Sciatic nerve (tissue), 2 donors: ENCODE measurements around the gene PACSIN1. TPM values are rescaled to one million over a fixed set of nuclear protein-coding genes. Genes with fewer than 3 reads are reported as not detected.

Experiments used
- ATAC-seq: fragments of 200-7000 bp; cut with Tn5 transposase; one replicate; pipeline ENCODE4 v1.9.1; 2020; ENCODE audit warnings: mild to moderate bottlenecking, moderate library complexity
- DNase-seq: peaks from one replicate; pipeline ENCODE4 v3.0.0-alpha.2; 2020; ENCODE audit warnings: low spot score
- intact Hi-C: fragments of 100-400 bp; cut with DNase I; formaldehyde crosslinking; loops from one replicate; pipeline ENCODE4 v1.14.2; 2022
- total RNA-seq: library from RNA; stranded (reverse); fragmentation: NEBNext Ultra II Directional; extraction: Animal tissue kit (Norgen Biotek cat#: 25700); gene quantifications from one replicate; pipeline ENCODE4 v1.2.1, GENCODE V29; 2021
- donor health status: DM: no; HTN: no; CAD: no.
- donor health status: DM: no; HTN: no; CAD: no.

Gene PACSIN1
- total RNA-seq, 1 donor from 2014 or later = 0.49 TPM

DNA sequence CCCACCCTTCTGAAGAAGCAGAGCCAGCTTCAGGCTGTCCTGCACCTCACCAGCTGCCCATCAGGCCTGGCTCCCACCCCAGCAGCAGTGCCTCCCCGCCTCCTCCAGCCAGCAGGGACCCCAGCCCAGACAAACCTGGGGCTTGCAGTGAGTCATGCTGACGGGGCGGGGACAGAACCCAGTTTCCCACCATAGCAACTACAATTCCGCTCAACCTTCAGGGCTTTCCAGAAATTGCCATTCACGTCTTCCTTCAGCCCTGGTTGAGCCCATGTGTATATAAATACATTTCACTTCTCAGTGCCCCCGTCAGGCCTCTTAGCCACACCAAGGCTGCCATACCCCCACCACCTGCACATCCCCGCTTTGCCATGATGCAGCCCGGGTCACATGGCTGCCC, 85.8 kb downstream of the PACSIN1 start:
- ATAC-seq = no peak
- intact Hi-C loops = no loop called here
- no peak for DNase-seq

DNA sequence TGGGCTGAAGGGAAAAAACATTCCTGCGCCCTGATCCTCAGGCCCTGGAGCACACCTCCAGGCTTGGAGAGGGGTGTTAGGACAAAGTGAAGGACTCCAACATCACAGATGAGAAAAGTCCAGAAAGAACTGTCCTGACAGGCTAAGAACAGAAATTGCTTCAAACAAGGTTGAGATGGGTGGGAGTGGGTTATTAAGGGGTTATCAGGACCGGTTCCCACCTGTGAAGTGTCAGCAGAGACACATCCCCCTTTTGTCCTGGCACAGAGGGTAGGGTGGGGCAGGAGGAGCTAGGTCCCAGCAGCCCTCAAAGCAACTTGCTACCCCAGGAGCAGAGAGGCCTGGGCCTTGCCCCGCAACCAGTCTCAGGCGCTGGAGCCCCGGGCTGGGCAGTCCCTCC, 86.7 kb downstream of the PACSIN1 start:
- intact Hi-C loops = no loop called here
- DNase-seq = no peak
- ATAC-seq = no peak

GRCh38 chr6:34553146-34553545, 87.3 kb downstream of the PACSIN1 start:
- no peak for ATAC-seq
- intact Hi-C loops = no loop called here

DNA sequence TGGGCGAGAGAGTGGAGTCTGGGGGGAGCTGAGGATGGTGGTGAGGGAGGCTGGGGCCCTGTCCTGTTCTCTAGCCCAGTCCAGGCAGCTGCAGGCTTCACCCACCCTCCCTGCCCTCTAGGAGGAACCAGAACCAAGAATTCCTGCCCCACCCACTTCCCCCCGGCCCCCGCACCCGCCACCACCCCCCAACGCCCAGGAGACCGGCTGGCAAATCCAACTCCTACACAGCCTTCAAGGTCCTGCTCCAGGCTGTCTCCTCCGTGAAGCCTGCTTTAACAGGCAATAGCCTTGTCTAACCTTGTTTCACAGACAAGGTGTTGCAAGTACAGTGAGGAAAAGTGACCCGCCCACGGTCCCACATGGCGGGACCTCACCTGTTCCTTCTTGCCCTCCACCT, 87.9 kb downstream of the PACSIN1 start:
- DNase-seq (no peak), ATAC-seq (no peak)
- intact Hi-C loops = no loop called here

More at GRCh38 chr6:34553146-34553545, 87.3 kb downstream of the PACSIN1 start:
- no peak for DNase-seq

DNA sequence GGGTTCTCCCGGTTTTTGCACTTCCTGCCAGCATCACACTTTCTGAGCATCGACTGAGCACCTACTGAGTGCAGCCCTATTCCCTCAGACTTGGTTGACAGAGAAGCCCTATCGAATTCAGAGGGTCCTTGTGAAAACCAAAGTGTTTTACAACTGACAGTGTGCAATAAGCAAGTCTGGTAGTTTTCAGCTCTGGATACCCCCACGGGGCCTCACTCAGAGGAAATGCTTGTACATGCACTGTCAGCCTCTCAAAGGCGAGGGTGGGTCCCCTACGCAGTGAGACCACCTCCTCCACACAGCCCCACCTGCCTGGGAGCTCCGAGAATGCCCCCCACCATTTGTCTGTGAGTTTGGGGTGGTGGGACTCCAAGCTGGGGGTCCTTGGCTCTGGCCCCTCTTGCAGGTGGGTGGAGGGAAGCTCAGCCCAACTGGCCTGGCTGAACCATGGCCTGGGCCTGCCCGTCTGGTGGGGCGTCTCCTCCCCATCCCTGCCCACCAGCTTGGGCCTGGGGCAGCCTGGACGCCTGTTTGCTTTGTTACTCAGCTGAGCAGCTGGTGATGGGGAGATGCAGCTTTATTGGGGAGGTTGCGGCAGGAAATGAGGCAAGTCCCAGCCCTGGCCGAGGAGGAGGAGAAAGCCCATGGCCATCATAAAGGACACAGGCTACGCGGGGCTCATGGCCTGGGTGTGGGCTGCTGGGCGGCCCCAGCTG, 88.6 kb downstream of the PACSIN1 start:
- DNase-seq = no peak
- no peak for ATAC-seq
- intact Hi-C loops = no loop called here

GRCh38 chr6:34555007-34555322, 89.1 kb downstream of the PACSIN1 start:
- no peak for DNase-seq
- ATAC-seq = no peak
- intact Hi-C loops = no loop called here

DNA sequence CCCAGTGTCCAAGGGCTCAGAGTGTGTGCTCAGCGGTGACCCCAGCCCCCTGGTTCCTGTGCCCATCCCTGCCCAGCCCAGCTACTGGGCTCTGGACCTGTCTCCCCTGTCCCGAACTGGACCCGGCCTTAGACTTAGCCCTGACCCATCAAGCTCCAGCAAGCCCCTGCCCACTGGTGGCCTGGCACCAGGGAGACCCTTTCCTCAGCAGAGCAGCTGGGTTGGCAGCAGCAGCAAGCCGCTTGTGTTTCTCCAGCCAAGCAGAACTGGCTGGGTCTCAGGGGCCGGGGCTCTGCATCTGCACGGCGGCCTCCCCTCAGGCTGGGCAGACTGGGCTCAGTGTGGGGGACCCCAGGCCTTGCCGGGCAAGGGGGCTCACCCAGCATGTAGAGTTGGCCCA, 89.5 kb downstream of the PACSIN1 start:
- DNase-seq (no peak), ATAC-seq (no peak)
- intact Hi-C loops = no loop called here

DNA sequence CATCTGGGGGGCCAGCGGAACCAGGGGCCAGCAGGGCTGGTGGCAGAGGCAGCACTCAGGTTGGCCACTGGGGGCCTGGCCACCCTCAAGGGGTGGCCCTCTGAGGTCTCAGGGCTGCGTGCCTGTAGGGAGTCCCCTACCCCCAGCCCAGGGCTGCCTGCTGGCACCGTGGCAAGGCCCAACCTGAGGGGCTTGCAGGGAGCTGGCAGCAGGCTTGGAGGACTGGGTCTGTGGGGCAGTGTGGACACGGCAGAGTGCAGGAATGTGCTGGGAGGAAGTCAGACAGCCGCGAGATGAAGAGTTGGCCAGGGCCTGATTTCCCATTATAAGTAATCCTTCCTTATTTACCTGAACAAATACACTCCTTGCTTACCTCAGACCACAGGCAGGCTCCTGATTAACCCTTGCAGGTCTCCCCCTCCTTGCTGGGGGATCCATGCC, 90.2 kb downstream of the PACSIN1 start, which contains the start of gene SPDEF:
SPDEF (minus strand) TSS at position 299 of the 441 bp plus-strand sequence. CDS start 11,874 bp downstream, outside the sequence.
- DNase-seq (no peak), ATAC-seq (no peak)
- intact Hi-C loops = no loop called here

GRCh38 chr6:34556493-34556892, 90.6 kb downstream of the PACSIN1 start:
- DNase-seq = no peak
- intact Hi-C loops = no loop called here

DNA sequence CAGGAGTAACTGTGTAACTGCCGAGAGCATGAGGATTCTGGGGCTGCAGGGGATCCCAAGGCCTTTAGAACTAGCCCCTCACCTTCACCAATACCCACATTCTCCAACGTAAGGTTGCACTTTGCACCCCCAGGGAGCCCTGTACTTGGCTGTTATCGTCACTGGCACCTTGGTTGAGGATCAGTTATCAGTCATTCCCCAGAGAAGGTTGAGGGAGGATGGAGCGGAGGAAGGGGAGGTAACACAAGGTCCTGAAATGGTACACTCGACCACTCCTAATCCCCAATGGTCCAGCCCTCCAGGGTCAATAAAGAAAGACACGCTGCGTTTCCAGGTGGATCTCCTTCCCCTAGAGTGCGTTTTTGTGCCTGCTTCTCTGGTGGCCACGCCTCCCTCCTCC, 91.4 kb downstream of the PACSIN1 start:
- DNase-seq = no peak
- intact Hi-C loops = no loop called here
- ATAC-seq = no peak

More at GRCh38 chr6:34556493-34556892, 90.6 kb downstream of the PACSIN1 start:
- ATAC-seq = no peak

DNA sequence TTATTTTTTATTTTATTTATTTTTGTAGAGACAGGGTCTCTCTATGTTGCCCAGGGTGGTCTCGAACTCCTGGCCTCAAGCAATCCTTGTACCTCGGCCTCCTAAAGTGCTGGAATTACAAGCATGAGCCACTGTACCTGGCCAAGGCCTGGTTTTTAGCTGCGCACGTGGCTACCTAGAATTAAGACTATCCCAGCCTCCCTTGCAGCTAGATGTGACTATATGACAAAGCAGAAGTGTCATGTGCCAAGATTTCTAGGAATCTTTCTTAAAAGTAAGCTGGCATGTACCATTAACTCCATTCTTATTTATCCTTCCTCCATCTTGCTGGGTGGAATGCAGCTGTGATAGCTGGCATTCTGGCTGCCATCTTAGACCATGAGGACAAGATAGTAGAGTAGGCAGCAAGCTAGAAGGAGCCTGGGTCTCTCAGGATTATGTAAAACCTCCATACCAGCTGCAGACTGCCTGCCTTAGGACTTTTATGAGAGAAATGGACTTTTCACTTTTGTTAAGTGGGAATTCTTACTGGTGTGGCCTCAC, 92.4 kb downstream of the PACSIN1 start:
- DNase-seq (no peak), ATAC-seq (no peak)
- intact Hi-C loops = no loop called here

DNA sequence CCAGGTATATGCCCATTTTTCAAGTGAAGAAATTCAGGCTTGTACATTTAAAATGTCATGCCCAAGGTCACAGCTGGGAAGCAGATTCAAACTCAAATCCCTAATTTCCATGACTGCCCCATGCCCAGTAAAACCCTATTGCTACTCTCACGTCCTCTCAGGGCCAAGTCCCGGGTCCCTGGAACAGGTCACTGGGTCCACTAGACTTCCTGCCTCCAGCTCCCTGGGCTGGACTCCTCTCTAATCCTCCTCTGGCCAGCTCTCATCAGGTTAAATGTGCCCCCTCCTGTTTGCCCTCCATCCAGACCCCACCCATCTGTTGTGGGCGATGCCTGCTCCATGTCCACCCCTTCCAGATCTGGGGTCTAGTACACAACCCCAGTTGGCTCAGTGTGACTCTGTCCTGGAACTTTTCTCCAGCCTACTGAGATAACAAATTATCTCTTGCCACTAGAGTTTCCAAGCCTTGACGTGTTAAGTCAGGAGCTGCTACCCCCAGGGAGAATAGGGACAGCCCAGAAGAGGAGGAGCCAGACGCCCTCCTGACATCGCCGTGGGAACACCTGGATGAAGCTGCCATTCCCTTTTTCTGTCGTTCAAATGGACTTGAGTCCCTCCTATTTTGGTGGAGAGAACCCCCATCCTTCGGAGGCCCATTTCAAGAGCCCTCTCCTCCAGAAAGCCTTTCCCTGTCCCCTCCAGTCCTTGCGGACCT, 93.9 kb downstream of the PACSIN1 start:
- DNase-seq = no peak
- intact Hi-C loops = no loop called here

GRCh38 chr6:34560366-34561226, 94.7 kb downstream of the PACSIN1 start:
- DNase-seq (no peak), ATAC-seq (peak; percentile 27)
- intact Hi-C loops = no loop called here

More for the DNA sequence above, 93.9 kb downstream of the PACSIN1 start:
- ATAC-seq = no peak

DNA sequence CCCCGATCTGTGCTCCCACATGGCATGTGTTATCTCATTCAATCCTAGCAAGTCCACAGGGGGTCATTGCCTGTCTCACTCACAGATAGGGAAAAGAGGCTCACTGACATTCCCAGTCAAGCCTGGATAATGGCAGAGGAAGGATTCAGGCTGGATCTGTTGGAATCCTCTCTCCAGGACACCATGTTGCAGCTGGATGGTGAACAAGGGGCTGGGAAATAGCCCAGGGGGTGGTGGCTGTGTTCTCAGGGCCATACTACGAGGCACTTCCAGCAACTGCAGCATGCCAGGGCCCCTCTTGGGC, 95.3 kb downstream of the PACSIN1 start:
- DNase-seq = no peak
- intact Hi-C loops = no loop called here
- ATAC-seq = no peak

DNA sequence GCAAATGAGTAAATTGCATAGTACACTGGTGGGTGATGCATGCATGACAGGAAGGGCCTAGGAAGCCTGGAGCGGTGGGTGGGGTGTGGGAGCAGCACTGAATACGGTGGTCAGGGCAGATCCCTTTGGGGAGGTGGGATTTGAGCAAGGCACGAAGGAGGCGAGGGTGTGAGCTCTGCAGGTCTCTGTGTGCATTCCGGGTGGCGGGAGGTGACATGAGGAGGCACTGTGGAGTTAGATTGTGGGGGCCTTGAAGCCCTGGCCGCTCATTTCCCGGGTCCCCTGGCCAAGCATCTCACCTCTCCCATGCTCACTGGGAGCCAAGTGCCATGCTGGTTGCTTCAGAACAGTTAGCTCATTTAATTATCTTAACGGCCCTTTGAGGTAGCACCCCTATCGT, 96.5 kb downstream of the PACSIN1 start:
- intact Hi-C loops = no loop called here
- ATAC-seq = no peak
- no peak for DNase-seq

- no peak for DNase-seq
- peak; percentile 15 for ATAC-seq
- intact Hi-C loops = no loop called here
These were observed 97.1 kb downstream of the PACSIN1 start for GRCh38 chr6:34562861-34563512.

- intact Hi-C loops = no loop called here
- DNase-seq (no peak), ATAC-seq (no peak)
These were observed 97.6 kb downstream of the PACSIN1 start for GRCh38 chr6:34563513-34563870.

DNA sequence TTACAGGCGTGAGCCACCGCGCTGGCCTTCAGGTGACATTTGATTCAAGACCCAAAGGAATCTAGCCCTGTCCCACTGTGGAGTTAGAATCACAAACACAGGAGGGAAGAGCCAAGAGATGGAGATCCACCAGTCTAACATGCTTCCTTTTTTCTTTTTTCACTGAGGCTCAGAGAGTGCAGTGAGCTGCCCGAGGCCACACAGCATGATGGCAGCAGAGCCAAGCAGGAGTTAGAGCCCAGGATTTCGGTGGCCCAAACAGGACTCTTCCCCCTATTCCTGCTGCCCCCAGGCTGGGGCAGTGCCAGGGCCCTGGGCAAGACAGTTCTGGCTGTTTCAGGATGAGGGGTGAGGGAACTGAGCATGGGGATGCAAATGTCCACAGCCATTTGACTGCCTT, 98.3 kb downstream of the PACSIN1 start:
- DNase-seq (no peak), ATAC-seq (no peak)
- intact Hi-C loops = no loop called here

- intact Hi-C loops = no loop called here
- no peak for DNase-seq
- ATAC-seq = no peak
These were observed 99.9 kb downstream of the PACSIN1 start for GRCh38 chr6:34565722-34566137.
